SK-N-SH treated with all-trans-retinoic acid at 6 μM for 48 hours (cell line): ENCODE measurements around the gene OR2AT4.
"Not testable (repeated sequence)": the region's sequence is repeated elsewhere in the genome, so short reads cannot be mapped to it uniquely, and the experiment has no call there.

Experiments
- ATAC-seq: fragments of 200-7000 bp; cut with Tn5 transposase; 3 replicates; pipeline ENCODE4 v1.9.1; 2020; ENCODE audit warnings: mild to moderate bottlenecking, moderate library complexity
- ARNTL ChIP-seq: fragments of 450-650 bp; formaldehyde crosslinking; IDR thresholded peaks from 2 replicates; pipeline ENCODE4 v1.5.0; 2020; ENCODE audit warnings: low read depth, mild to moderate bottlenecking, moderate library complexity, borderline replicate concordance
- BACH2 ChIP-seq: fragments of 250-450 bp; sonication (Bioruptor Pico); IDR thresholded peaks from 2 replicates; pipeline ENCODE4 v1.9.0; 2021; ENCODE audit warnings: mild to moderate bottlenecking, borderline replicate concordance
- CREB5 ChIP-seq: fragments of 250-450 bp; sonication (Bioruptor Pico); IDR thresholded peaks from 2 replicates; pipeline ENCODE4 v1.5.1; 2020; ENCODE audit warnings: low read depth, mild to moderate bottlenecking, moderate library complexity
- CSDC2 ChIP-seq: fragments of 250-450 bp; sonication (Bioruptor Pico); IDR thresholded peaks from 2 replicates; pipeline ENCODE4 v1.5.0; 2020; ENCODE audit warnings: mild to moderate bottlenecking, moderate library complexity
- ESRRG ChIP-seq: fragments of 250-450 bp; sonication (Bioruptor Pico); IDR thresholded peaks from 2 replicates; pipeline ENCODE4 v1.6.1; 2021; ENCODE audit warnings: mild to moderate bottlenecking
- GLIS3 ChIP-seq: fragments of 250-450 bp; sonication (Bioruptor Pico); IDR thresholded peaks from 2 replicates; pipeline ENCODE4 v1.5.0; 2020; ENCODE audit warnings: mild to moderate bottlenecking, moderate library complexity
- ISL1 ChIP-seq: fragments of 250-450 bp; sonication (Bioruptor Pico); IDR thresholded peaks from 2 replicates; pipeline ENCODE4 v2.1.2; 2022; ENCODE audit warnings: mild to moderate bottlenecking, moderate library complexity
- OSR1 ChIP-seq: fragments of 250-450 bp; sonication (Bioruptor Pico); IDR thresholded peaks from 2 replicates; pipeline ENCODE4 v1.8.0; 2022; ENCODE audit warnings: moderate library complexity, mild to moderate bottlenecking, inconsistent platforms
- PPARA ChIP-seq: fragments of 250-450 bp; sonication (Bioruptor Pico); IDR thresholded peaks from 2 replicates; pipeline ENCODE4 v1.5.0; 2020; ENCODE audit warnings: mild to moderate bottlenecking, borderline replicate concordance
- RARB ChIP-seq: fragments of 250-450 bp; sonication (Bioruptor Pico); IDR thresholded peaks from 2 replicates; pipeline ENCODE4 v1.8.0; 2021; ENCODE audit warnings: mild to moderate bottlenecking, moderate library complexity
- TCF4 ChIP-seq: fragments of 250-450 bp; sonication (Bioruptor Pico); IDR thresholded peaks from 2 replicates; pipeline ENCODE4 v1.8.0; 2021; ENCODE audit warnings: mild to moderate bottlenecking, moderate library complexity, borderline replicate concordance
- TOX ChIP-seq: fragments of 250-450 bp; sonication (Bioruptor Pico); IDR thresholded peaks from 2 replicates; pipeline ENCODE4 v1.8.0; 2021; ENCODE audit warnings: mild to moderate bottlenecking, moderate library complexity, borderline replicate concordance
- ZC3H10 ChIP-seq: fragments of 250-450 bp; sonication (Bioruptor Pico); IDR thresholded peaks from 2 replicates; pipeline ENCODE4 v1.5.1; 2021; ENCODE audit warnings: mild to moderate bottlenecking, moderate library complexity
- ZFP3 ChIP-seq: fragments of 250-450 bp; sonication (Bioruptor Pico); IDR thresholded peaks from 2 replicates; pipeline ENCODE4 v1.5.0; 2020; ENCODE audit warnings: mild to moderate bottlenecking, moderate library complexity
- ZNF565 ChIP-seq: fragments of 450-650 bp; formaldehyde crosslinking; conservative IDR thresholded peaks from 2 replicates; pipeline ENCODE4 v1.5.0; 2020; ENCODE audit warnings: low read depth, mild to moderate bottlenecking, moderate library complexity
- ZNF70 ChIP-seq: fragments of 450-650 bp; formaldehyde crosslinking; IDR thresholded peaks from 2 replicates; pipeline ENCODE4 v1.5.0; 2020; ENCODE audit warnings: mild to moderate bottlenecking, moderate library complexity
- ZNF8 ChIP-seq: fragments of 450-650 bp; formaldehyde crosslinking; IDR thresholded peaks from 2 replicates; pipeline ENCODE4 v1.5.0; 2020; ENCODE audit warnings: mild to moderate bottlenecking, moderate library complexity
- TF ChIP-seq, protein P1 (sequence below): fragments of 250-450 bp; sonication (Bioruptor Pico); IDR thresholded peaks from 2 replicates; pipeline ENCODE4 v1.5.1; 2021; ENCODE audit warnings: mild to moderate bottlenecking, moderate library complexity
- TF ChIP-seq, protein P2 (sequence below): fragments of 250-450 bp; sonication (Bioruptor Pico); IDR thresholded peaks from 2 replicates; pipeline ENCODE4 v1.5.0; 2020; ENCODE audit warnings: mild to moderate bottlenecking, moderate library complexity
- TF ChIP-seq, protein P3 (sequence below): fragments of 250-450 bp; sonication (Bioruptor Pico); IDR thresholded peaks from 2 replicates; pipeline ENCODE4 v1.8.0; 2021; ENCODE audit warnings: low read depth, mild to moderate bottlenecking, moderate library complexity, borderline replicate concordance

OR2AT4 gene

GRCh38 chr11:75051043-75051442 is 45.6 kb downstream of the OR2AT4 start (continued):
- TF ChIP-seq, protein P1, sequence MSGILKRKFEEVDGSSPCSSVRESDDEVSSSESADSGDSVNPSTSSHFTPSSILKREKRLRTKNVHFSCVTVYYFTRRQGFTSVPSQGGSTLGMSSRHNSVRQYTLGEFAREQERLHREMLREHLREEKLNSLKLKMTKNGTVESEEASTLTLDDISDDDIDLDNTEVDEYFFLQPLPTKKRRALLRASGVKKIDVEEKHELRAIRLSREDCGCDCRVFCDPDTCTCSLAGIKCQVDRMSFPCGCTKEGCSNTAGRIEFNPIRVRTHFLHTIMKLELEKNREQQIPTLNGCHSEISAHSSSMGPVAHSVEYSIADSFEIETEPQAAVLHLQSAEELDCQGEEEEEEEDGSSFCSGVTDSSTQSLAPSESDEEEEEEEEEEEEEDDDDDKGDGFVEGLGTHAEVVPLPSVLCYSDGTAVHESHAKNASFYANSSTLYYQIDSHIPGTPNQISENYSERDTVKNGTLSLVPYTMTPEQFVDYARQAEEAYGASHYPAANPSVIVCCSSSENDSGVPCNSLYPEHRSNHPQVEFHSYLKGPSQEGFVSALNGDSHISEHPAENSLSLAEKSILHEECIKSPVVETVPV (CRISPR knock-in tag), result no peak
- TF ChIP-seq, protein P2, sequence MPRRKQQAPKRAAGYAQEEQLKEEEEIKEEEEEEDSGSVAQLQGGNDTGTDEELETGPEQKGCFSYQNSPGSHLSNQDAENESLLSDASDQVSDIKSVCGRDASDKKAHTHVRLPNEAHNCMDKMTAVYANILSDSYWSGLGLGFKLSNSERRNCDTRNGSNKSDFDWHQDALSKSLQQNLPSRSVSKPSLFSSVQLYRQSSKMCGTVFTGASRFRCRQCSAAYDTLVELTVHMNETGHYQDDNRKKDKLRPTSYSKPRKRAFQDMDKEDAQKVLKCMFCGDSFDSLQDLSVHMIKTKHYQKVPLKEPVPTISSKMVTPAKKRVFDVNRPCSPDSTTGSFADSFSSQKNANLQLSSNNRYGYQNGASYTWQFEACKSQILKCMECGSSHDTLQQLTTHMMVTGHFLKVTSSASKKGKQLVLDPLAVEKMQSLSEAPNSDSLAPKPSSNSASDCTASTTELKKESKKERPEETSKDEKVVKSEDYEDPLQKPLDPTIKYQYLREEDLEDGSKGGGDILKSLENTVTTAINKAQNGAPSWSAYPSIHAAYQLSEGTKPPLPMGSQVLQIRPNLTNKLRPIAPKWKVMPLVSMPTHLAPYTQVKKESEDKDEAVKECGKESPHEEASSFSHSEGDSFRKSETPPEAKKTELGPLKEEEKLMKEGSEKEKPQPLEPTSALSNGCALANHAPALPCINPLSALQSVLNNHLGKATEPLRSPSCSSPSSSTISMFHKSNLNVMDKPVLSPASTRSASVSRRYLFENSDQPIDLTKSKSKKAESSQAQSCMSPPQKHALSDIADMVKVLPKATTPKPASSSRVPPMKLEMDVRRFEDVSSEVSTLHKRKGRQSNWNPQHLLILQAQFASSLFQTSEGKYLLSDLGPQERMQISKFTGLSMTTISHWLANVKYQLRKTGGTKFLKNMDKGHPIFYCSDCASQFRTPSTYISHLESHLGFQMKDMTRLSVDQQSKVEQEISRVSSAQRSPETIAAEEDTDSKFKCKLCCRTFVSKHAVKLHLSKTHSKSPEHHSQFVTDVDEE, result no peak
- no peak for TF ChIP-seq ARNTL (CRISPR knock-in tag)
- no peak for TF ChIP-seq GLIS3
- no peak for TF ChIP-seq TOX (CRISPR knock-in tag)
- TF ChIP-seq, all 23 proteins: peak for 0

DNA sequence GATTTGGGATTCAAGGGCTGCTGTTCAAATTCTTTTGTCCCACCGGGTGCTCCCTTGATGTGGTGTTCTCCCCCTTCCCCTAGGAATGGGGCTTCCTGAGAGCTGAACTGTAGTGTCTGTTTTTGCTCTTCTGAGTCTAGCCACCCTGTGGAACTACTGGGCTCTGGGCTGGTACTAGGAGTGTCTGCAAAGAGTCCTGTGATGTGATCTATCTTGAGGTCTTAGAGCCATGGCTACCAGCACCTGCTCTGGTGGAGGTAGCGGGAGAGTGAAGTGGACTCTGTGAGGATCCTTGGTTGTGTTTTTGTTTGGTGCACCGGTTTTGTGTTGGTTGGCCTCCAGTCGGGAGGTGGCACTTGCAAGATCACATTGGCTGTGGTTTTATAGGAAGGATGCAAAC is 46.2 kb downstream of the OR2AT4 start:
- ATAC-seq, result no peak
- no peak for TF ChIP-seq ZFP3 (CRISPR knock-in tag)
- TF ChIP-seq, protein P2, result no peak
- TF ChIP-seq, protein P1 (CRISPR knock-in tag), result no peak
- TF ChIP-seq ZNF8 (CRISPR knock-in tag), result no peak
- no peak for TF ChIP-seq TCF4 (CRISPR knock-in tag)
- TF ChIP-seq ESRRG (CRISPR knock-in tag), result no peak
- no peak for TF ChIP-seq RARB (CRISPR knock-in tag)
- no peak for TF ChIP-seq ZNF565 (CRISPR knock-in tag)
- TF ChIP-seq ZC3H10, result no peak
- TF ChIP-seq ZNF70 (CRISPR knock-in tag), result no peak
- no peak for TF ChIP-seq CREB5 (CRISPR knock-in tag)
- TF ChIP-seq OSR1, result no peak
- TF ChIP-seq ISL1 (CRISPR knock-in tag), result no peak
- no peak for TF ChIP-seq BACH2 (CRISPR knock-in tag)
- TF ChIP-seq GLIS3, result no peak

- not testable (repeated sequence) for ATAC-seq
Observed at GRCh38 chr11:75049501-75050266, 47.0 kb downstream of the OR2AT4 start.

- ATAC-seq, result no peak
- TF ChIP-seq ZNF565 (CRISPR knock-in tag) (no peak), ZC3H10 (no peak), CREB5 (CRISPR knock-in tag) (no peak), ESRRG (CRISPR knock-in tag) (no peak), RARB (CRISPR knock-in tag) (no peak), TOX (CRISPR knock-in tag) (no peak), PPARA (CRISPR knock-in tag) (no peak), ISL1 (CRISPR knock-in tag) (no peak), ZNF70 (CRISPR knock-in tag) (no peak), ARNTL (CRISPR knock-in tag) (no peak), CSDC2 (CRISPR knock-in tag) (no peak), TCF4 (CRISPR knock-in tag) (no peak), ZFP3 (CRISPR knock-in tag) (no peak)
- TF ChIP-seq, protein P3, sequence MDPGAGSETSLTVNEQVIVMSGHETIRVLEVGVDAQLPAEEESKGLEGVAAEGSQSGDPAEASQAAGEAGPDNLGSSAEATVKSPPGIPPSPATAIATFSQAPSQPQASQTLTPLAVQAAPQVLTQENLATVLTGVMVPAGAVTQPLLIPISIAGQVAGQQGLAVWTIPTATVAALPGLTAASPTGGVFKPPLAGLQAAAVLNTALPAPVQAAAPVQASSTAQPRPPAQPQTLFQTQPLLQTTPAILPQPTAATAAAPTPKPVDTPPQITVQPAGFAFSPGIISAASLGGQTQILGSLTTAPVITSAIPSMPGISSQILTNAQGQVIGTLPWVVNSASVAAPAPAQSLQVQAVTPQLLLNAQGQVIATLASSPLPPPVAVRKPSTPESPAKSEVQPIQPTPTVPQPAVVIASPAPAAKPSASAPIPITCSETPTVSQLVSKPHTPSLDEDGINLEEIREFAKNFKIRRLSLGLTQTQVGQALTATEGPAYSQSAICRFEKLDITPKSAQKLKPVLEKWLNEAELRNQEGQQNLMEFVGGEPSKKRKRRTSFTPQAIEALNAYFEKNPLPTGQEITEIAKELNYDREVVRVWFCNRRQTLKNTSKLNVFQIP (CRISPR knock-in tag), result no peak
Observed at GRCh38 chr11:75047191-75047590, 49.5 kb downstream of the OR2AT4 start.
